ENCODE results near the gene NNT.
"Not testable (repeated sequence)": the region's sequence is repeated elsewhere in the genome, so short reads cannot be mapped to it uniquely, and the experiment has no call there.

The NNT gene

GRCh38 chr5:43634621-43635020 is 31.6 kb downstream of the NNT start:
- no peak for DNase-seq

DNA sequence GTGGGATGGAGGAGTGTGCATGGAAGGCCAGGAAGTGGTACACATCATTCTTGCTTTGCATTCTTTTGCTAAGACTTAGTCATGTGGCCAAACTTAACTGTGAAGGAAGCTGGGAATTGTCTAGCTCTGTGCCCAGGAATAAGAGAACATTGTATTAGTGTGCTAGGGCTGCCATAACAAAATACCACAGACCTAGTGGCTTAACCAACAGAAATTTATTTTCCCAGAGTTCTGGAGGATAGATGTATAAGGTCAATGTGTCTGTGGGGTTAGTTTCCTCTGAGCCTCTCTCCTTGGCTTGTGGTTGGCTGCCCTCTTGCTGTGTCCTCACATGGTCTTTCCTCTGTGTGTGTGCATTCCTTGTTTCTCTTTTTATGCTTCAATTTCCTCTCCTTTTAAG is 32.4 kb downstream of the NNT start:
- no peak for DNase-seq

DNA sequence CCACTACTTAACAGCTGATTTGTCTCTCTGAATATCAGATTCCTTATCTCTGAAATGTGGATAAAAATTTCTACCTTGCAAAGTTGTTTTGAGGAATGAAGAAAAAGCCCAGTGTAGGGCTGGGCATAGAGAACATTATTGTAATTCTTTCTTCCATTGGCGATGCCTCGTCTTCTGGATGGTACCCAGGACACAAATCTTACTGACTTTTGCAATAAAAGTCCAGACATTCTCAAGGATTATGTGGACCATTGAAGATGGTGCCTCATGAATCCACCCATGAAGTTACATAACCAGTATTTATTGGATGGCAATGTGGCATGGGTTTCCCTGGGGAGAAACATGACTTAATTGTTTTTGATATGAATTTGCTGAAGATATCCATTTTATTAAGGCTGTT is 33.1 kb downstream of the NNT start:
- DNase-seq: no peak

DNA sequence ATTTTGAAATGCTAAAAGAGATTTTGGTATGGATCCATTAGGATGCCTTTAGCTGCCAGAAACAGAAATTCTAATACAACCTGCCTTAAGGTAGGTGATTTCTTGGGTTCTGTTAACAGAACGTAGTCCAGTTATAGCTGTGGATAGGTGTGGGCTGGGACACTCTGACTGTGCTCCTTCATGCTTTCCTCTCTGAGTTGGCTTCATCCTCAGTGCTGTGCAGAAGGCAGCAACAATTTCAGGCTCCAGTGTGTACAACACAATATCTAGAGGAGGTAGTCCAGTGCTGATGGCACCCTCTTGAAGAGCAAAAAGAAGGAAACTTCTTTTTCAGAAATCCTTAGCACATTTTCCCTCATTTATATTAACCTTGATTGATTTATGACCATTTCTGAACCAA is 34.4 kb downstream of the NNT start:
- DNase-seq: no peak

DNA sequence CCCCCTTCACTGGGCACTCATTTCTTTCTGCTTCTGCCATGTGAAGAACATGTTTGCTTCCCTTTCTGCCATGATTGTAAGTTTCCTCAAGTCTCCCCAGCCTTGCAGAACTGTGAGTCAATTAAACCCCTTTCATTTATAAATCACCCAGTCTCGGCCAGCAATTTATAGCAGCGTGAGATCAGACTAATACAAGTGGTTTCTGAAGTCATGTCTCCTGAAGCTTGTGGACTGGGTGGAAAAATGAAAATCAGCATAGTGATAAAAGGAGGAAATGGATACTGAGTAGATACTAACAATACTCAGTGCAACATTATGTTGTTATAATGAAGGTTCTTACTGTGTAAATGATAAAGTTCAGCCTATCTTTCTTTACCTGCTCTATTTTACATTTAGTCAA is 35.1 kb downstream of the NNT start:
- DNase-seq: no peak

DNA sequence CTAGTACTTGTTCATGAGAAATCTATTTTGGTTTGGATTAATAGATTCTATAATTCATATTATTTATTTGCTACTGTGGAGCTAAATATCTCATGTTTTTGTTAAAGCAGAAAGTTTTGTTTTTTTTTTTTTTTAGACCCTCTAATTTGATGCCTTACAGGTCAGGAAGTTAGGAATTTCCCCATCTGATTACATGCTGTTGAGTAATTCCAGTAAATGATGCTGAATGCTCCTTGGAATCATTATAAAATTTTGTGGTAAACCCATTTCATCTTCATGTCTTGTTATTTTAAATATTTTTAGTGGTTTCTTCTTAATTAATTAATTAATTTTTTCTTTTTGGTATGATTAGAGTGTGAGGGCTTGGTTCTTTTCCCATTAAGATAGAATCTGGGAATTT is 35.6 kb downstream of the NNT start:
- DNase-seq: no peak

- no peak for DNase-seq
Measured at GRCh38 chr5:43639566-43639965, 36.6 kb downstream of the NNT start.

GRCh38 chr5:43642428-43642827 is 39.4 kb downstream of the NNT start:
- DNase-seq: no peak

DNA sequence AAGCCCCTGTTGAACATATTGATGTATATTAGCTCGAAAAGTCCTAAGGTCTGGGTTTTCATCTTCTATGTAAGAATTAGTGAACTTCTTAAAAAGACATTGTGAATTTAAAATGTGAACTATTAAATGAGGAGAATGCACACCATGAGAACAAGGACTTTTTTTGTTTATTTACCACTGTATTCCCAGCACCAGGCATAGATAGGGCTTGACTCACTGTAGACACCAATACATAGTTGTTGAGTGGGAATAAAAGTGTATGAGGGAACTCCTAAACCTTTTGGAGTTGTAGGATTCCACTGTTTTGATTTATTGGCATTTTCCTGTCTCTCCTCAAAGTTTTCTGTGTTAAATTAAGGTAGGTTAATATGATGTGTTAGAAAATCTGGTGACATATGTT is 40.3 kb downstream of the NNT start:
- no peak for DNase-seq

DNA sequence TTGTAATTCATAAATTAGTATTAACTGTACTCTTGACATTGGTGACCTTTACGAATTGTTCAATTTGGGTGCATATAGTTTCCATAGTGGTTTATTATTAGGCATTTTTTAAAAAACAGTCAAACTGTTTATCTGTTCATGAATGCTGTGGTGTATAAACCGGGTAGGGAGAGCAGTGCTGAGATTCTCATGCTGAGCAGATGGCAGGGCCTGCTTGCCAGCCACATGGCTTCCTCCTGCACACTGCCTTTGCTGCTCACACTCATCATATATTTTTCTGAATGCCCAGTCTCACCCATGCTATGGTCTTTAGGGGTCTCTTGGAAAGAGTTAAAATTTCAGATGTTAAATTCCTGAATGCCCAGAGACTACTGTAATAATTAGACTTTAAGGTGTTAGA is 40.8 kb downstream of the NNT start:
- no peak for DNase-seq

GRCh38 chr5:43646992-43647391 is 44.0 kb downstream of the NNT start:
- DNase-seq: no peak

DNA sequence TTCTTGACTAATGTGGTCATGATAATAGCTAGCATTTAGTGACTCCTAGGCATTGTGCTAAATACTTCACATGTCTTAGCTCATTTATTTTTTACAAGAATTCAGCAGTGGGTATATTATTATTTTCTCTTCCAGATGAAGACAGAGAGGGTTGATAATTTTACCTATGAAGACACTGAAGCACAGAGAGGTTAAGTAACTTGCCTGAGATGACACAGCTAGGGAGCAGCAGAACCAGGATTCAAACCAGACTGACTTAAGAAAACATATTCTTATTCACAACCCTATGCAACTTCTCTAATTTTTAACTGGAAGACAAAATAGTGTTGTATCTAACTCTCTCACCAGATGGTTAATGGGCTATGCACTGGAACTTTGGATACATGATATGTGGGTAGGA is 44.8 kb downstream of the NNT start:
- no peak for DNase-seq

DNA sequence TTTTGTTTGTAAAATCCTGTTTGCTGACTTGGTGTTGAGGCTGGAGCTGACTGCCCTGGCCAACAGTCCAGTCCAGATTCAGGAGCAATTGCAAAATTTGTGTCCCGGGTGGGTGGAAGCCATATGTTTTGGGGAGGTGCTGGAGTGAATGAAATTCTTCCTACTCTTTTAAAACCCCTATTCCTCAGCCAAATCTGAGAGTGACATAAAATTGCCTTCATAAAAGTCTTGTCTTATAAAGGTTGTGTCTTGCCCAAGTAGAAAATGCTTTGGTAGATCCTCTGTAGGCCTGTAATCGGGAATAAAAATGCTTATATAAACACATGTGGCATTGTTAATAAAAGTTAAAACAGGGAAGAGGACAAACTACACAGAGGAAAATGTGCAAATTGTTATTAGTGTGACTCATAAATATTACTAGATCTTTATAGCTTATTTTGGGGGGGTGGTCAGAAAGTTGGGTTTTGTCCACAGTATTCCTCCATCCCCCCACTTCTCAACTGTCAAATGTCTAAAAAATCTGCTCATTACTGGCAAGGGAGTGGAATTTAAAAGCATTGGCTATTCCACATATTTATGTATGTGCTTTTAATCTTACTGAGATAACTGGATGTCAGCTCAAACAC is 45.6 kb downstream of the NNT start:
- DNase-seq: no peak

GRCh38 chr5:43649256-43649655 is 46.3 kb downstream of the NNT start:
- no peak for DNase-seq

DNA sequence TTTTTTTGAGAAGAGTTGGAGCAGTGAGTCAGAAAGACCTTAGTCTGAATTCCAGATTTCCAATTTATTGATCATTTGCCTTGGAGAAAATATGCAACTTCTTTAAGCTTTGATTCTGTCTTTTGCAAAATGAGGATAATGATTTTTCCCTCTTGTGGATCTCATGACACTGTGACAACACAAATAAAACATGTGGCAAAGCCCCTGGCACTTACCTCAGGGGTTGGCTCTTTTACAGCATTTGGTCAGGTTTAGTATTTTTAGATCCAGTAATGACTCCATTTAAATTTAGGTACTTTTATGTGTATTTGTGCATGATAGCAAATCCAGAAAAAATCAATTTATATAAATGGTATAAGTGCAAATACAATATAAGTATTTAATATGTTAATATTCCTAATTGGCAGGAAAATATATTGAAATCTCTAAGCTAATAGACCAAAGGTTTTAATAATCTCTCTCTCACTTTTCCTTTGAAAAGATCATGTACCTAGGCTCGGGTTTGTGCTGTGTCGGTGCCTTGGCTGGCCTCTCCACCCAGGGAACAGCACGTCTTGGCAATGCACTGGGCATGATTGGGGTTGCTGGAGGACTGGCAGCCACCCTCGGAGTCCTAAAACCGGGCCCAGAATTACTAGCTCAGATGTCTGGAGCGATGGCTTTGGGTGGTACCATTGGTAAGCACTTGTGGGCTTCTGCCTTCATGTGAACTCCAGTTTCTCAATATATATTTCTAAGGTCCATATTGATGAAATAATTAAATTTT is 49.7 kb downstream of the NNT start:
- DNase-seq: no peak

DNA sequence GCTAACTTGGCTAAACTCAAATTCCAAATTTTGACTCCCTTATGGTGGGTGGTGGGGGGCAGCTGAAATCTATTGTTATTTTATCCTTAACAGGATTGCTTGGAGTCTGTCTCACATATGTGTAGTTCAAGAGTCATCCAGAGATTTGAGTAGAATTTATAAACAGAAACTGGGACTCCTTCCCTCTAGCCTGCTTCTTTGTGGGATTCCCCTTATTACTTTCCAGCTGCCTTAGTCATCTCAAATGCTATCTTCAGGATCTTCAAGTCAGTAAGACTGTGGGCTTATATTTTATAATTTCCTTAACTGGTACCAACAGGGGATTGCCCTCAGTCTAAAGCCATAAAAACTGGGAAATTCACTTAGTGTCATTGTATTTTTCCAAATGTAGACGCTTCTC is 55.5 kb downstream of the NNT start:
- no peak for DNase-seq

- DNase-seq: no peak
Measured at GRCh38 chr5:43659075-43659474, 56.1 kb downstream of the NNT start.

DNA sequence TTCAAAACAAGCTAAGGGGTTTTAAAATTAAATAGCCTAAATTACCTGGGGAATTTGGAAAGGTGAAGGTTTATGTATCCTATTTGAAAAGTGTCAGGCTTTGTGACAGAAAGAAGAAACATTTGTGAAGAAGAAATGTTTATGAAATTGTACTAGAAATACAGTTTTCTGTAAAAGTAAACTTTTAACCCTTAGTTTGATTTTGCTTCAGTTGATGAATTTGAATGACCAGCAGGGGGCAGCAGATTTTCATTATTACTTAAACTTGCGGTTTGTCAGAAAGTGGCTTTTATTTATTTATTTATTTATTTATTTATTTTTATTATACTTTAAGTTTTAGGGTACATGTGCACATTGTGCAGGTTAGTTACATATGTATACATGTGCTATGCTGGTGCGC is 58.1 kb downstream of the NNT start:
- DNase-seq: peak in 1 of 2 donors; percentile 16

- no peak for DNase-seq
Measured at GRCh38 chr5:43663916-43664315, 60.9 kb downstream of the NNT start.

- no peak for DNase-seq
Measured at GRCh38 chr5:43664501-43665040, 61.6 kb downstream of the NNT start.

GRCh38 chr5:43665749-43666148 is 62.8 kb downstream of the NNT start:
- DNase-seq: not testable (repeated sequence)

DNA sequence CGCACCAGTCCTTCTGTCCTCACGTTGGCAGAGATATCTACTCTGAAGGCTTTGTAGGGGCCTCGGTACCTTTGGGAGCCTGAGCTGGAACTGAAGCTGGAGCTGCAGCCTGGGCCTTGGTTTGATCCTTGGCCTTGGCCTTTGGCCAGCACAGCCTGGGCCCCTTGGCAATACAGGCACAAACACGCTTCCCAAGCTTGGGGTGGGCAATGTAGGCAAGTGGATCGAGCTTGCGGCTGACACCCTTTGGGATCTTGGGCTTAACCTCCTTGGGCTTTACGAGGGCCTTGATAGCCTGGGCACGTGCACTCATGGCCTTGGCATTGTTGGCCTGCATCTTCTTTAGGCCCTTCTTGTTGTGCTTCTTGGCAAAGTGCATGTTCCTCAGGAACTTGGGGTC is 63.7 kb downstream of the NNT start:
- not testable (repeated sequence) for DNase-seq

- not testable (repeated sequence) for DNase-seq
Measured at GRCh38 chr5:43667379-43667778, 64.4 kb downstream of the NNT start.

GRCh38 chr5:43674536-43674935 is 71.6 kb downstream of the NNT start:
- no peak for DNase-seq

- DNase-seq: no peak
Measured at GRCh38 chr5:43675357-43675756, 72.4 kb downstream of the NNT start.

Data from CD4-positive, alpha-beta T cell treated with Interleukin-1 beta for 1 hour (primary cell).